Measurements from ENCODE around the gene TMEM130.
A peak's percentile ranks its signal among the peaks of the same experiment; 100 is the strongest.
"Not testable (repeated sequence)": the region's sequence is repeated elsewhere in the genome, so short reads cannot be mapped to it uniquely, and the experiment has no call there.

TMEM130 gene

DNA sequence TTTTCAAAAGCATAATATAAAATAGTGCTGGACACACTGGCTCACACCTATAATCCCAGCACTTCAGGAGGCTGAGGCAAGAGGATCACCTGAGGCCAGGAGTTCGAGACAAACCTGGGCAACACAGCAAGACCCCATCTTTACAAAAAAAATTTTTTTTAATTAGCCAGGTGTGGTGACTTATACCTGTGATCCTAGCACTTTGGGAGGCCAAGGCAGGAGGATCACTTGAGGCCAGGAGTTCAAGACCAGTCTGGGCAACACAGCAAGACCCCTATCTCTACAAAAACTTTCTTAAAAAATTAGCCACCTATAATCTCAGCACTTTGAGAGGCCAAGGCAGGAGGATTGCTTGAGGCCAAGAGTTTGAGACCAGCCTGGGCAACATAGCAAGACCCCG, 27.3 kb downstream of the TMEM130 start:
- not testable (repeated sequence) for DNase-seq (ENCODE audit: low read depth in 3 of 3)

- peak; percentile 42 to 54 (median 53) for DNase-seq (ENCODE audit: low read depth in 3 of 3)
Measured at GRCh38 chr7:98841179-98841997, 28.4 kb downstream of the TMEM130 start.

DNA sequence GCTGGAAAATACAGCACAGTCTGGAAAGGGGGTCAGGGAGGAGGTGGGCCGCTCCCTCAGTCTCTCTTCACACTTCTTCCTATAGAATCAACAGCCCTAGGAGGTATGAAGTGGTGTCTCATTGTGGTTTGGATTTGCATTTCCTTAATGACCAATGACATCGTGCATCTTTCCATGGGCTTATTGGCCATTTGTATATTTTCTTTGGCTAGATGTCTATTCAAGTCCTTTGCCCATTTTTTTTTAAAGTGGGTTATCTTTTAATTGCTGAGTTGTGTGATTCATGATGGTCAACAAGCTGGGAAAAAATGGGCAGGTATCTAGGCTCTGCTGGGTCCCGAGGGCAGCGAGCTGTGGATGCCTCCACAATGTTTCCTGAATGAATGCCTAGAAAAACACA, 29.1 kb downstream of the TMEM130 start:
- no peak for DNase-seq (ENCODE audit: low read depth in 3 of 3)

GRCh38 chr7:98840096-98840495, 29.7 kb downstream of the TMEM130 start:
- DNase-seq (ENCODE audit: low read depth in 3 of 3) = no peak

GRCh38 chr7:98837630-98837972, 32.2 kb downstream of the TMEM130 start:
- no peak for DNase-seq (ENCODE audit: low read depth in 3 of 3)

DNA sequence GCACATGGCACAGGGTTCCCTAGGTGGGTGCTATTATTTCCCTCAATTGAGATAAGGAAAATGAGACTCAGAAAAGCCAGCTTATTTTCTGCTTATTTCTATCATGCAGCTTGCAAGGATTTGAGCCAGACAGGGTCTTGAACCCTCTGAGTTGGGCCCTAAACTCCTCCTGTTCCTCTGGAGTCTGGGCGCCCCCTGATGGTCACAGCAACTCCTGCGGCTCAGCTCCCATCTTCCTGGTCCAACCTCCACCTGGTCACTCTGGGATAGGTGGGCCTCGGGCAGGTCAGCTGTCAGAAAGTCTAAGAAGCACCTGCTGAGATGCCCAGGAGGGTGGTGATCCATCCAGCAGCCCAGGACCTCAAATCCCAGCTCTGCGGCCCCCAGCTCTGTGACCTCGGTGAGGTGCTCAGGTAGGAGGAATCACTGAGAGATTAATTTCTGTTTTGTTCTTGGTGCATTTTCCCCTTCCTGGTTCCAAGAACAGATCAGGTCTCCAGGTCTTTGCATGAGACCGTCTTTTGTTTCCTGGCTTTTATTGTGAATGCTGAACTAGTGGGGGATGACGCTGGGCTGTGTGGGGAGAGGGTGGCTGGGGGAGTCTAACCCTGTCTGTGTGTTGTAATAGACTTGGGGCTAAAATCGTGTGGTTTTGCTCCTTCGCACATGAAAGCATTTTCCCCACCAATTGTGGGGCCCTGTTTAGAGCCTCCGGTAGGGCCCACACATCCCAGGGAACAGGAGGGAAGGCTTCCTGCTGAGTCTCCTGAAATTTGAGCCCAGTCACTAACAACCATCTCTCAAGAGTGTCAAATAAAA, 32.8 kb downstream of the TMEM130 start:
- no peak for DNase-seq (ENCODE audit: low read depth in 3 of 3)

- no peak for DNase-seq (ENCODE audit: low read depth in 3 of 3)
Measured at GRCh38 chr7:98834949-98835348, 34.9 kb downstream of the TMEM130 start.

DNA sequence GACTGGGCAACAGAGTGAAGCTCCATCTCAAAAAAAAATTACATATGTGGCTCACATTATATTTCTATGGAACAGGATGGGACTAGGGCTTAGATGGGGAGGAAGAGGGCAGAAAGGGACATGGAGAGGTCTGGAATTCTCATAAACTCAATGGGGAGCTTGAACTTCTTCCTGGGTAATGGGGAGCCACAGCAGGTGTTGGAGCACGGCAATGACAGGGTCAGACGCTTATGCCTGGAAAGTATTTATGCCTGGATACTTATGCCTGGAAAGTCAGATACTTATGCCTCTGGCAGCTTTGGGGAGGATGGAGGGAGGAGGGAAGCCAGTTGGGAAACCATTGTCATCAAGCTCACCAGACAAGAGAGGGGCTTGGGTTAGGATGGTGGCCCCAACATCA, 36.8 kb downstream of the TMEM130 start:
- no peak for DNase-seq (ENCODE audit: low read depth in 3 of 3)

- DNase-seq (ENCODE audit: low read depth in 3 of 3) = peak in 2 of 3 experiments; percentile 9 to 22
Measured at GRCh38 chr7:98831641-98832221, 38.1 kb downstream of the TMEM130 start.

GRCh38 chr7:98830972-98831548, 38.8 kb downstream of the TMEM130 start:
- no peak for DNase-seq (ENCODE audit: low read depth in 3 of 3)

DNA sequence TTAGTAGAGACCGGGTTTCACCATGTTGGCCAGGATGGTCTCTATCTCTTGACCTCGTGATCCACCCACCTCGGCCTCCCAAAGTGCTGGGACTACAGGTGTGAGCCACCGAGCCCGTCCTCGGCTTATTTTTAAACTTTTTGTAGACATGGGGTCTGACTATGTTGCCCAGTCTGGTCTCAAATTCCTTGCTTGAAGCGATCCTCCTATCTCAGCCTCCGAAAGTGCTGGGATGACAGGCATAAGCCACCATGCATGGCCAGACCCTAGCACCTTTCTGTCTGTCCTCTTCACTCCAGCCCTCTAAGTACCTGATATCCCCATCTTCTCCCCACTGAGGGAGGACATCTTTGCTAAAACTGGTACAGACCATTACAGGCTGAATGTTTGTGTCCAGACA, 41.4 kb downstream of the TMEM130 start:
- no peak for DNase-seq (ENCODE audit: low read depth in 3 of 3)

GRCh38 chr7:98827258-98827657, 42.6 kb downstream of the TMEM130 start:
- no peak for DNase-seq (ENCODE audit: low read depth in 3 of 3)

DNA sequence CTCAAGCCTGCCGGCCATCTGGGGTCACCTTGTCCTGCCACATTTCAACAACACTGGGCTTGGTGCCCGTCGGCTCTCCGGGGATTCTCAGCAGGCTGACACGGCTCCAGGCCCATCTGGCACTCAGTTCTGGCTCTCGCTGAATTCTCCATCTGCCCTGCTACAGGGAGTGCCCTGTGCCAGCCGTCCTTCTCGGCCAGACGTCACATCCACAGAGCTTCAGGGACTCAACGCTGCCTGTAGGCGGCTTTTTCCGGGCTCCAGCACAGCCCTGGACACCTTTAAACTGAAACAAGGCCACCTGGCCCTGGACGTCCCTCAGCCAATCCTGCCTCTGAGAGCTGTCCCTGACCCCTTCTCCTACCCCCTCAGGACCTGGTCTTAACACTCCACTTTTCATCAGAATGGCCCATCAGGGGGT, 43.0 kb downstream of the TMEM130 start:
- no peak for DNase-seq (ENCODE audit: low read depth in 3 of 3)

DNA sequence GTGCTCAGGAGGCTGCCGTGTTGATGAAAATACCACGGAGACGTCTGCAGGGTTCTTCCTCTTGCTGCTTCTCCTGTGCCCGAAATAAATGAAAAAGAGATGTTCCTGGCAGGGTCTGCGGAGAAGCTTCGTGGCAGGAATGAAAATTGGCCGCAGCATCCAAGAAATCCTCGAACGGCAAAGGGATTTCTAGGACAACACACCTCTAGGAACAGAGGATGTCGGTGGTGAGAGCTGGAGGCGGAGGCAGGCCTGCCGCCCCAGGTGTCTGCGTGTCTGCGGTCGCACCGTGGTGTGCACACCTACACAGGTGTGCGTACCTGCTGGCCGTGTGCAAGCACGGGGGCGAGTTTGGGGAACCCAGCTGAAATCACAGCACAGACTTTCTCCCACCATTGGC, 43.4 kb downstream of the TMEM130 start:
- no peak for DNase-seq (ENCODE audit: low read depth in 3 of 3)

DNA sequence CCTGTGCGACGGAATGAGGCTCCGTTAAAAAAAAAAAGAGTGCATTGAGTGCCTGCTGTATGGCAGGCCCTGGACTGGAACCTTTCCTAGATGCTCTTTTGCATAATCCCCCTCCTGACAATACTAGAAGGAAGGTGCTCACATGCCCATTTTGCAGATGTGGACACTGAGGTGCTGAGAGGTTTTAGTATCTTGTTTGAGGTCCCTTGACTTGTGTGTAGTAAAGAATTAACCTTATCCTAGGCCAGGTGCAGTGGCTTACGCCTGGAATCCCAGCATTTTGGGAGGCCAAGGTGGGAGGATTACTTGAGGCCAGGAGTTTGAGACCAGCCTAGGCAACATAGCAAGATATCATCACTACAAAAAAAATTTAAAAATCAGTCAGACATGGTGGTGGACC, 46.6 kb downstream of the TMEM130 start:
- no peak for DNase-seq (ENCODE audit: low read depth in 3 of 3)

DNA sequence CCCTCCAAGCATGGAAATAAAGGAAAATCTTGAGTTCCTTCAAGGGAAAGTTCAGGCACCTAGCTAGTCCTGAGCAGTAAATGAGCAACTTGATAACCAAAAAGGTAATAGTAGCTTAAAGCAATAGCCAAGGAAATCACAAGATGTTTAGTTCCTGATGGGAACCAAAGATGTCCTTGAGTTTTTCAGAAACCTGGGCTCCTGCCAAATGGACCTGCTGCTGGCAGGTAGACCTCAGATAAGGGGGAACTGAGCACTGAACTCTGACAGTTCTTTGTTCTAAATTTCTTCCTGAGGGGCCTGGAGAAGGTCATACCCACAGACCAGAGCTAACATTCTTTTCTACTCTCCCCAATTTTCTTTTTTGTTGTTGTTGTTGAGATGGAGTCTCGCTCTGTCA, 48.5 kb downstream of the TMEM130 start:
- DNase-seq (ENCODE audit: low read depth in 3 of 3) = no peak

- no peak for DNase-seq (ENCODE audit: low read depth in 3 of 3)
Measured at GRCh38 chr7:98816967-98817710, 52.7 kb downstream of the TMEM130 start.

- no peak for DNase-seq (ENCODE audit: low read depth in 3 of 3)
Measured at GRCh38 chr7:98816241-98816640, 53.6 kb downstream of the TMEM130 start.

GRCh38 chr7:98815313-98815712, 54.5 kb downstream of the TMEM130 start:
- DNase-seq (ENCODE audit: low read depth in 3 of 3) = no peak

DNA sequence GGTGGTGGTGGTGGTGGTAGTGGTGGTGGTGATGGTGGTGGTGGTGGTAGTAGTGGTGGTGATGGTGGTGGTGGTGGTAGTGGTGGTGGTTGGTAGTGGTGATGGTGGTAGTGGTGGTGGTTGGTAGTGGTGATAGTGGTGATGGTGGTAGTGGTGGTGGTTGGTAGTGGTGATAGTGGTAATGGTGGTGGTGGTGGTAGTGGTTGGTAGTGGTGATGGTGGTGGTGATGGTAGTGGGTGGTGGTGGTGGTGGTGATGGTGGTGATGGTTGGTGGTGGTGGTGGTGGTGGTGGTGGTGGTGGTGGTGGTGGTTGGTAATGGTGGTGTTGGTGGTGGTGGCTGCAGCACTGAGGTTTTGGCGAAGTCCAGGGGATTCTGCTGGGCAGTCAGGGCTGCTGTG, 58.5 kb downstream of the TMEM130 start:
- DNase-seq (ENCODE audit: low read depth in 3 of 3) = no peak

GRCh38 chr7:98810153-98810802, 59.5 kb downstream of the TMEM130 start:
- DNase-seq (ENCODE audit: low read depth in 3 of 3) = no peak

Data from stimulated activated CD4-positive, alpha-beta T cell treated with anti-CD3 and anti-CD28 coated beads, TNF-alpha, amount 100 ng/mL, for 4 hours (primary cell).